ENCODE measurements around the gene PRMT1.
"Not testable (repeated sequence)": the region's sequence is repeated elsewhere in the genome, so short reads cannot be mapped to it uniquely, and the experiment has no call there.

PRMT1 gene

GRCh38 chr19:49677231-49677900 lies at the start of gene PRMT1:
Gene PRMT1, plus strand, starts transcription at chr19:49677271. Its CDS starts 10 bp downstream, at chr19:49677281.
- no peak for DNase-seq (ENCODE audit: low read depth)

GRCh38 chr19:49629659-49630058 lies 47.4 kb upstream of the PRMT1 start:
- no peak for DNase-seq (ENCODE audit: low read depth)

- DNase-seq (ENCODE audit: low read depth) = no peak
Measured at GRCh38 chr19:49631014-49631588, 46.0 kb upstream of the PRMT1 start.

- DNase-seq (ENCODE audit: low read depth) = no peak
Measured at GRCh38 chr19:49631610-49632192, 45.4 kb upstream of the PRMT1 start.

GRCh38 chr19:49632576-49632975 lies 44.5 kb upstream of the PRMT1 start:
- no peak for DNase-seq (ENCODE audit: low read depth)

GRCh38 chr19:49633273-49633672 lies 43.8 kb upstream of the PRMT1 start:
- not testable (repeated sequence) for DNase-seq (ENCODE audit: low read depth)

- DNase-seq (ENCODE audit: low read depth) = no peak
Measured at GRCh38 chr19:49635530-49636232, 41.4 kb upstream of the PRMT1 start.

GRCh38 chr19:49636233-49636932 lies 40.7 kb upstream of the PRMT1 start:
- DNase-seq (ENCODE audit: low read depth) = no peak

GRCh38 chr19:49637821-49638738 lies 39.0 kb upstream of the PRMT1 start:
- DNase-seq (ENCODE audit: low read depth) = peak; percentile 82

GRCh38 chr19:49639401-49640112 lies 37.5 kb upstream of the PRMT1 start:
- DNase-seq (ENCODE audit: low read depth) = no peak

- peak; percentile 100 for DNase-seq (ENCODE audit: low read depth)
Measured at GRCh38 chr19:49640113-49640898, 36.8 kb upstream of the PRMT1 start, which contains the start of gene RRAS. Gene RRAS, minus strand, starts transcription at chr19:49640143. Its CDS starts 45 bp downstream, at chr19:49640098.

- DNase-seq (ENCODE audit: low read depth) = peak; percentile 100
Measured at GRCh38 chr19:49641688-49642491, 35.2 kb upstream of the PRMT1 start, which contains the start of gene SCAF1. Gene SCAF1, plus strand, starts transcription at chr19:49642209. Its CDS starts 2,818 bp downstream, at chr19:49645027.

GRCh38 chr19:49642492-49643035 lies 34.5 kb upstream of the PRMT1 start:
- DNase-seq (ENCODE audit: low read depth) = no peak

- DNase-seq (ENCODE audit: low read depth) = no peak
Measured at GRCh38 chr19:49643466-49643865, 33.6 kb upstream of the PRMT1 start.

GRCh38 chr19:49645592-49645991 lies 31.5 kb upstream of the PRMT1 start:
- DNase-seq (ENCODE audit: low read depth) = no peak

GRCh38 chr19:49645995-49646394 lies 31.1 kb upstream of the PRMT1 start:
- no peak for DNase-seq (ENCODE audit: low read depth)

- DNase-seq (ENCODE audit: low read depth) = no peak
Measured at GRCh38 chr19:49646586-49646985, 30.5 kb upstream of the PRMT1 start.

Measured in fibroblast of gingiva (primary cell).